Measurements from ENCODE around the gene ARHGEF28. TPM values are rescaled to one million over a fixed set of nuclear protein-coding genes. Genes with fewer than 3 reads are reported as not detected.

ARHGEF28 gene
- total and polyA plus RNA-seq, 10 of the 15 experiments (the other 5 are each of a cell fraction or from before 2014, with no cell fraction given): 0.10 to 0.72 (median 0.22) TPM; not detected in 2

DNA sequence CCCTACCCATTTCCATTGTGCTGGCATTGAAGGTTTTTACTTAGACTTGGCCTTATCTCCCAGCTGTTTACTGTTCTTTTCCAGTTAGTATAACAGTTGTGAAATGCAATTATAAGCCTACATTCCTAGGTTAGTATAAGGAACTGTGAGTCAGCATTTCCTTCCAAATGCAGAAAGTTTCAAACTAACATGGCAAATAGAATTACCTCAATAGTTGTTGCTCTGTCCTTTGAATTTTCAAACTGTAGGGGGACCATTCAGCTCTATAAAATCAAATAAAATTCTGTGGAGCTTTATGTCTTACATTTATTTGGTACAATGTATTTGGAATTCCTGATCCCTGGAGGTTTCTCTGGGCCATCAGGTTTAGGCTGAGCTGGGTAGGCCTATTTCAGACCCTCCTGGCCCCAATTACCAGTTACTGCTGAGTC lies 47.2 kb downstream of the ARHGEF28 start:
- intact Hi-C loops (cut with micrococcal nuclease; ENCODE audit: unreplicated experiment) (no loop called here), in situ Hi-C loops (cut with MboI) (no loop called here)
- ChIA-PET CTCF (interaction anchor here (1.0 to 3.9 kb wide), 7 partner anchors 11 to 119 kb away, joined by 3 to 19 read pairs (median 6); no protein-coding TSS in a partner anchor), POLR2A (interaction anchor here (0.7 to 1.6 kb wide), 5 partner anchors 10 to 80 kb away, joined by 3 to 4 read pairs (median 3); no protein-coding TSS in a partner anchor), SMC1A (ENCODE audit: uncharacterized antibody, unreplicated experiment) (interaction anchor here (0.8 to 10.7 kb wide), 11 partner anchors 8 to 119 kb away, joined by 3 to 114 read pairs (median 5); no protein-coding TSS in a partner anchor), RAD21 (ENCODE audit: unreplicated experiment) (interaction anchor here (0.7 to 3.5 kb wide), 11 partner anchors 9 to 120 kb away, joined by 3 to 37 read pairs (median 4); partner anchors contain the start of gene ARHGEF28)
- no peak for ATAC-seq
- Histone ChIP-seq H3K27ac (ENCODE audit: control insufficient read depth, insufficient read depth) (no peak overlapping the region), H3K27me3 (replicated peaks in 1 of 2; ENCODE audit: control insufficient read depth in 2 of 2, insufficient read depth in 2 of 2, low read length in 1 of 2) (no peaks in the 10 kb centered on the region), H3K4me1 (ENCODE audit: control insufficient read depth, insufficient read depth, low read length) (peaks cover 12% of the 10 kb centered on the region), H2AFZ (ENCODE audit: control insufficient read depth, low read depth, low read length) (no peak overlapping the region), H3K4me3 (no peak overlapping the region), H3K36me3 (ENCODE audit: control insufficient read depth in 2 of 2, insufficient read depth in 2 of 2, low read length in 1 of 2) (no peaks in the 10 kb centered on the region), H3K9me3 (replicated peaks; ENCODE audit: control insufficient read depth, insufficient read depth, low read length) (no peaks in the 10 kb centered on the region), H3K79me2 (ENCODE audit: control insufficient read depth, insufficient read depth, low read length) (no peaks in the 10 kb centered on the region), H4K20me1 (ENCODE audit: control insufficient read depth, insufficient read depth) (no peaks in the 10 kb centered on the region), H3K4me2 (ENCODE audit: control insufficient read depth, insufficient read depth) (no peak overlapping the region), H3K9ac (ENCODE audit: control insufficient read depth, insufficient read depth, low read length) (no peak overlapping the region)
- TF ChIP-seq ZZZ3 (IDR thresholded peaks at IDR 0.05; ENCODE audit: control insufficient read depth, insufficient read length, low read depth) (no peak), CREB1 (IDR thresholded peaks at IDR 0.05; ENCODE audit: low read depth) (no peak)
- TF ChIP-seq, protein P1, sequence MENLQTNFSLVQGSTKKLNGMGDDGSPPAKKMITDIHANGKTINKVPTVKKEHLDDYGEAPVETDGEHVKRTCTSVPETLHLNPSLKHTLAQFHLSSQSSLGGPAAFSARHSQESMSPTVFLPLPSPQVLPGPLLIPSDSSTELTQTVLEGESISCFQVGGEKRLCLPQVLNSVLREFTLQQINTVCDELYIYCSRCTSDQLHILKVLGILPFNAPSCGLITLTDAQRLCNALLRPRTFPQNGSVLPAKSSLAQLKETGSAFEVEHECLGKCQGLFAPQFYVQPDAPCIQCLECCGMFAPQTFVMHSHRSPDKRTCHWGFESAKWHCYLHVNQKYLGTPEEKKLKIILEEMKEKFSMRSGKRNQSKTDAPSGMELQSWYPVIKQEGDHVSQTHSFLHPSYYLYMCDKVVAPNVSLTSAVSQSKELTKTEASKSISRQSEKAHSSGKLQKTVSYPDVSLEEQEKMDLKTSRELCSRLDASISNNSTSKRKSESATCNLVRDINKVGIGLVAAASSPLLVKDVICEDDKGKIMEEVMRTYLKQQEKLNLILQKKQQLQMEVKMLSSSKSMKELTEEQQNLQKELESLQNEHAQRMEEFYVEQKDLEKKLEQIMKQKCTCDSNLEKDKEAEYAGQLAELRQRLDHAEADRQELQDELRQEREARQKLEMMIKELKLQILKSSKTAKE (IDR thresholded peaks at IDR 0.05; ENCODE audit: low read depth, poor library complexity, severe bottlenecking): no peak
- BruUV-seq (replicated peaks): no TSS peak
- no peak for DNase-seq (ENCODE audit: low read depth, low spot score)
- no peak for FAIRE-seq

DNA sequence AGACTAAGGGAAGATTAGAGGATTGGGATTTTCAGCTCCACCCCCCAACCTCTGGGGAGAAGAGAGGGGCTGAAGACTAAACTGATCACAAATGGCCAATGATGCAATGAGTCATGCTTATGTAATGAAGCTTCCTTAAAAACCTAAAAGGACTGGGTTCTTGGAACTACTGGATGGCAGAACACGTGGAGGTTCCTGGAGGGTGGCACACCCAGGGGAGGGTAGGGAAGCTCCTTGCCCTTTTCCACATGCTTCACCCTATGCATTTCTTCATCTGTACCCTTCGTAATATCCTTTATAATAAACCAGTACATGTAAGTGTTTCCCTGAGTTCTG lies 48.6 kb downstream of the ARHGEF28 start:
- H3K4me3 ChIP-seq: no peak overlapping the region
- 0 out of 2 replicates have a peak overlapping the region, but pooled peaks have one; percentile 44 for H3K4me2 ChIP-seq (ENCODE audit: control insufficient read depth, insufficient read depth)
- H3K27me3 ChIP-seq (replicated peaks in 1 of 2; ENCODE audit: control insufficient read depth in 2 of 2, insufficient read depth in 2 of 2, low read length in 1 of 2): no peaks in the 10 kb centered on the region
- intact Hi-C loops (cut with micrococcal nuclease; ENCODE audit: unreplicated experiment) (no loop called here), in situ Hi-C loops (cut with MboI) (no loop called here)
- H3K9me3 ChIP-seq (replicated peaks; ENCODE audit: control insufficient read depth, insufficient read depth, low read length): no peaks in the 10 kb centered on the region
- DNase-seq (ENCODE audit: low read depth, low spot score) (no peak), FAIRE-seq (no peak), ATAC-seq (no peak)
- RAD21 ChIA-PET (ENCODE audit: unreplicated experiment): interaction anchor here (1.0 to 3.5 kb wide), 12 partner anchors 8 to 116 kb away, joined by 3 to 37 read pairs (median 4); no protein-coding TSS in a partner anchor
- no peaks in the 10 kb centered on the region for H4K20me1 ChIP-seq (ENCODE audit: control insufficient read depth, insufficient read depth)
- no peak overlapping the region for H3K27ac ChIP-seq (ENCODE audit: control insufficient read depth, insufficient read depth)
- peak overlapping the region; percentile 90 for H2AFZ ChIP-seq (ENCODE audit: control insufficient read depth, low read depth, low read length)
- H3K4me1 ChIP-seq (ENCODE audit: control insufficient read depth, insufficient read depth, low read length): peaks cover 12% of the 10 kb centered on the region
- no peaks in the 10 kb centered on the region for H3K79me2 ChIP-seq (ENCODE audit: control insufficient read depth, insufficient read depth, low read length)
- 26% methylated on average over 2 of the region's 2 CpGs for WGBS (ENCODE audit: insufficient coverage, insufficient replicate concordance, low lambda C conversion rate, missing lambda C conversion rate)
- POLR2A ChIA-PET: interaction anchor here (0.9 to 1.4 kb wide), 4 partner anchors 15 to 51 kb away, joined by 3 to 6 read pairs (median 5); no protein-coding TSS in a partner anchor
- no peak overlapping the region for H3K9ac ChIP-seq (ENCODE audit: control insufficient read depth, insufficient read depth, low read length)
- no TSS peak for BruUV-seq (replicated peaks)
- SMC1A ChIA-PET (ENCODE audit: uncharacterized antibody, unreplicated experiment): interaction anchor here (0.9 to 10.7 kb wide), 10 partner anchors 10 to 118 kb away, joined by 3 to 114 read pairs (median 7); no protein-coding TSS in a partner anchor
- H3K36me3 ChIP-seq (ENCODE audit: control insufficient read depth in 2 of 2, insufficient read depth in 2 of 2, low read length in 1 of 2): no peaks in the 10 kb centered on the region
- CTCF ChIA-PET: interaction anchor here (0.7 to 3.9 kb wide), 6 partner anchors 12 to 49 kb away, joined by 3 to 19 read pairs (median 3); no protein-coding TSS in a partner anchor
- TF ChIP-seq POLR2A (IDR thresholded peaks at IDR 0.05; ENCODE audit: low read depth, low read length): no peak
- TF ChIP-seq PAX8 (IDR thresholded peaks at IDR 0.05): no peak
- TF ChIP-seq NR2C1 (IDR thresholded peaks at IDR 0.05): no peak
- TF ChIP-seq, protein P2, sequence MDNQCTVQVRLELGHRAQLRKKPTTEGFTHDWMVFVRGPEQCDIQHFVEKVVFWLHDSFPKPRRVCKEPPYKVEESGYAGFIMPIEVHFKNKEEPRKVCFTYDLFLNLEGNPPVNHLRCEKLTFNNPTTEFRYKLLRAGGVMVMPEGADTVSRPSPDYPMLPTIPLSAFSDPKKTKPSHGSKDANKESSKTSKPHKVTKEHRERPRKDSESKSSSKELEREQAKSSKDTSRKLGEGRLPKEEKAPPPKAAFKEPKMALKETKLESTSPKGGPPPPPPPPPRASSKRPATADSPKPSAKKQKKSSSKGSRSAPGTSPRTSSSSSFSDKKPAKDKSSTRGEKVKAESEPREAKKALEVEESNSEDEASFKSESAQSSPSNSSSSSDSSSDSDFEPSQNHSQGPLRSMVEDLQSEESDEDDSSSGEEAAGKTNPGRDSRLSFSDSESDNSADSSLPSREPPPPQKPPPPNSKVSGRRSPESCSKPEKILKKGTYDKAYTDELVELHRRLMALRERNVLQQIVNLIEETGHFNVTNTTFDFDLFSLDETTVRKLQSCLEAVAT (IDR thresholded peaks at IDR 0.05): no peak
- no peak for TF ChIP-seq NFYB (IDR thresholded peaks at IDR 0.05; ENCODE audit: insufficient read depth, low read depth, low read length)
- no peak for TF ChIP-seq RCOR1 (conservative IDR thresholded peaks at IDR 0.05; ENCODE audit: low read depth, low read length)
- TF ChIP-seq POU2F2 (IDR thresholded peaks at IDR 0.05; ENCODE audit: borderline replicate concordance, low read depth, low read length): no peak
- TF ChIP-seq SREBF2 (IDR thresholded peaks at IDR 0.05; ENCODE audit: low read length): no peak
- no peak for TF ChIP-seq STAT3 (IDR thresholded peaks at IDR 0.05; ENCODE audit: low read depth, low read length)
- TF ChIP-seq MTA2 (IDR thresholded peaks at IDR 0.05; ENCODE audit: low read depth): no peak
- TF ChIP-seq ATF7 (IDR thresholded peaks at IDR 0.05; ENCODE audit: low read depth): no peak
- TF ChIP-seq SP1 (IDR thresholded peaks at IDR 0.05; ENCODE audit: low read depth, low read length): no peak

Data from GM12878 (cell line).